ENCODE measurements around the gene NPVF.

DNA sequence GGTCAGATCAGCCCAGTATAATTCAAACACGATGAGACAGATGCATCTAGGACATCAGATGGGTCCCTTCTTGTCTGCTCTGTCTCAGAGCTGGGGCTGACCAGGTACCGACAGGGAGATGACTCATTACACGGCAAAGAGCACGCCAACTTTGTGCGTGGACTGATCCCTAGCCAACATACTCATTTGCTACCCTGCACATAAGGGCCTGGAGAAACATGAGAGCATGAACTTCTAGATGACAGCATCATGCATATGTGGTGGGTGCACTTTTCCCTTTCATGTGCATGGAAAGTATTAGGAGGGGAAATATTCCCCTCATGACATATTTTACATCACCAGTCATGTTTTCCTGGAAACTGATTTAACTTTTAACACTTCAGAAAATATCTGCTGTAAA, 35.1 kb upstream of the NPVF start:
- TF ChIP-seq, protein P1, sequence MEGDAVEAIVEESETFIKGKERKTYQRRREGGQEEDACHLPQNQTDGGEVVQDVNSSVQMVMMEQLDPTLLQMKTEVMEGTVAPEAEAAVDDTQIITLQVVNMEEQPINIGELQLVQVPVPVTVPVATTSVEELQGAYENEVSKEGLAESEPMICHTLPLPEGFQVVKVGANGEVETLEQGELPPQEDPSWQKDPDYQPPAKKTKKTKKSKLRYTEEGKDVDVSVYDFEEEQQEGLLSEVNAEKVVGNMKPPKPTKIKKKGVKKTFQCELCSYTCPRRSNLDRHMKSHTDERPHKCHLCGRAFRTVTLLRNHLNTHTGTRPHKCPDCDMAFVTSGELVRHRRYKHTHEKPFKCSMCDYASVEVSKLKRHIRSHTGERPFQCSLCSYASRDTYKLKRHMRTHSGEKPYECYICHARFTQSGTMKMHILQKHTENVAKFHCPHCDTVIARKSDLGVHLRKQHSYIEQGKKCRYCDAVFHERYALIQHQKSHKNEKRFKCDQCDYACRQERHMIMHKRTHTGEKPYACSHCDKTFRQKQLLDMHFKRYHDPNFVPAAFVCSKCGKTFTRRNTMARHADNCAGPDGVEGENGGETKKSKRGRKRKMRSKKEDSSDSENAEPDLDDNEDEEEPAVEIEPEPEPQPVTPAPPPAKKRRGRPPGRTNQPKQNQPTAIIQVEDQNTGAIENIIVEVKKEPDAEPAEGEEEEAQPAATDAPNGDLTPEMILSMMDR (IDR thresholded peaks at IDR 0.05): no peak
- TF ChIP-seq EP300 (IDR thresholded peaks at IDR 0.05) (no peak), POLR2AphosphoS5 (IDR thresholded peaks at IDR 0.05) (no peak)
